Activated CD4-positive, CD25-positive, alpha-beta regulatory T cell treated with anti-CD3 and anti-CD28 coated beads, Interleukin-2, amount 50 U/mL, for 16 hours (primary cell): ENCODE results near the gene KIAA0513.

Source experiments
- DNase-seq: peaks from one replicate; pipeline ENCODE4 v3.0.0-alpha.2; 2020; ENCODE audit warnings: low read depth, low spot score

KIAA0513 gene

DNA sequence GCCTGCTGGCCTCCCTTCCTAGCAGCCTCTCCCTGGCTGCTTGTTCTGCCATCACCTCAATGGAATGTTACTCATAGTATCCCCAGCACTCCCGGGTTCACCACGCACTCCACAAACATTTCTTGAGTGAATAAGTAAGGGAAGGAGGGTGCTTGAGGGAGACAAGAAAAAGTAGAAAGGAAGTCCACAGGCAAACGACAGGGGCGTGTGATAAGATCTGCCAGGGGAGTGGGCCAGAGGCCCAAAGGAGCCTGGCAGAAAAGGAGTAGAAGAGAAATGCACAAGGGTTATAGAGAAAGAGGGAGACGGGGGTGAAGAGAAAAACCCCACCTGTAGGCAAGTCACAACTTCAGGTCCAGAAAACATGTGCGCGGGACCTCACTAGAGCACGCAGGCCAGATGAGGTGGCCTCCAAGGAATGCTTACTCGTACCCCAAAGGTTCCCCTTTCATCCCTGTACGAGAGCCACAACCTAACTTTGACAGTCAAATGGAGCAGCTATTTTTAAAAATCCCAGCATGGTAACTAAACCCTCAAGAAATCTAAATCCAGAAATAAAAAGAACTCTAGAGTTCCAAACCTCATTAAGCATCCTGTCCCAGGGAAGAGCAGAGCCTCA lies 22.9 kb upstream of the KIAA0513 start:
- DNase-seq = no peak

DNA sequence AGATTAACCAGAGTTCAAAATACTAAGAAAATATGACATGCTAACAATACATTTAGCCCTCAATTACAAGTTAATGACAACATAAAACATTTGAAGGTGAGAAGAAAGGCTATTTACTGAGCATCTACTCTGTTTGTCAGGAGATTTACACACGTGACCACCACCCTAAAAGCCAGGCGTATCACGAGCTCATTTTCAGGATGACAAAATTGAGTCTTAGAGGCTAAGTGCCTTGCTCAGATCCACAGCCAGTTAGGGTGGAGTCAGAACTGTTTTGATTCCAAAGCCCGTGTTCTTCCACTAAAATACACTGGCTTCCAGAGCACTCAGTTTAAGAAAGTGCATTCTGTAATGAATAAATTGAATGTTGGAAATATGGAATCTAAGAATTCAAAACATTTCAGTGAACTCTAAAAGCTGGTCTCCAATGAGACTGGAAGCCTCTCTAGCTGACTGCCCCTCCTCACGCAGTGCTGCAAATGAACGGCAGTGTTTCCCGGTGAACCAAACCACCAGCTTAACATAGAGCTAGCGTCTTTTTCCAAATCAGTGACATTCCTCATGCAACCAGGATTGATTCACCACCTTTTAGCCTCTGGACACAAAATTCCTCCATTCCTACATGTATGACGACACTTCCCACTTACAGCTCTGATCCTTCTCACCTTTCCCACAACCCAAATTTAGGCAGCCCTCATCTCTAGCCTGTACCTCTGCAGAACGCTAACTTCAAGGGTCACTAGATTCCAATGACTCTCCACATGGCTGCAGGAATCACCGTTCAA lies 22.1 kb upstream of the KIAA0513 start:
- no peak for DNase-seq

DNA sequence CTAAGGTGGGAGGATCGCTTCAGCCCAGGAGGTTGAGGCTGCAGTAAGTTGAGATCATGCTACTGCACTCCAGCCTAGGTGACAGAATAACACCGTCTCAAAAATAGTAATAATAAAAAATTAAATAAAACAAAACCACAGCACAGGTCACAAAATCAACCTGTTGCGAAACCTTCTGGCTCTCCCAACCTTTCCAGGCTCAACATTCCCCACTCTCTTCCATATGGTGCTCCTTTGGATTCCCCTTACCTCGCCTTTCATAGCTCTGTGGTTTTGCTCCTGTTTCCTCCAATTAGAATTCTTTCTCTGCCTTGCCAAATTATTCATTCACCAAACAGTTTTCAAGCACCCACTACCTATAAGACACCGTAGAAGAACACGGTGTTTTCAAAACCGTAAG lies 21.0 kb upstream of the KIAA0513 start:
- DNase-seq = no peak

DNA sequence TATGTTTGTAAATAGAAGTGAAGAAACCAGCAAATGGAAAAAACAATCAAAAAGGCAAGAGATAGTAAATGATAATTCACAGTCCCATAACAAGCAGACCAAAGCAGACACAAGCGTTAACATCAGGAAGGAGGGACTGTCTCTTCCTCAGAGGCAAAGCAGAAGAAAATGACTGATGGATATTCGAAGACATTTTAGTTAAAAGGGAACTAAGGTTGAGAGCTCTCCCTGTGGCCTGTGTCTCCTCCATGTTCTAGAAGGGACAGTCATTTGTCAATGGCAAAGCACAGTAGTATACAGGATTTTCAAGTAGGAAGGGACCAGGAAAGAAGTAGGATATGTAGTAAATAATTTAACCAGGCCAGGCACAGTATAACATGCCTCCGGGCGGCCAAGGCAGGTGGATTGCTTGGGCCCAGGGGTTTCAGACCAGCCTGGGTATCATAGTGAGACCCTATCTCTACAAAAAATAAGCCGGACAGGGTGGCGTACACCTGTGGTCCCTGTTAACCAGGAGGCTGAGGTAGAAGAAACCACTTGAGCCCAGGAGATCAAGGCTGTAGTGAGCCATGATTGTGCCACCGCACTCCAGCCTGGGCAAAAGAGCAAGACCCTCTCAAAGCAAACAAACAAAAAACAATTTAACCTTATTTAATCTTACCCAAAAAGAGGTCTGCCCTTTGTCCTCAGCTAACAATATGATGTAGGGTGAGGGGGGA lies 19.9 kb upstream of the KIAA0513 start:
- no peak for DNase-seq

DNA sequence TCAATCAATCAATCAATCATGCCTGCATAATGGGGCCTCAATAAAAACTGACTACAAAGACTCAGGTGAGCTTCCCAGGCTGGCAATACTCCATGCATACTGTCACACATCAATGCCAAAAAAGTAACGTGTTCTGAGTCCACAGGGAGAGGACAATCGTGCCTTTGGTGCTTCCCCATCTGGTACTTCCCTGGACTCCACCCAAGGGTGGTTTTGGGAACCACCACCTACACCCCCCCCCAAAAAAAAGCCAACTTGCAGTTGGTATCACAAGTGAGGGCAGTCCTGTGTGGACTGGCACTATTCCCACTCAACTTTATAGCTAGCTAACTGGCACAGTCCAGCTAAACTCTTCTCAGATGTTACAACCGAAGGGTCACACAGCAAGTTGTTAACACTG lies 19.3 kb upstream of the KIAA0513 start:
- no peak for DNase-seq

DNA sequence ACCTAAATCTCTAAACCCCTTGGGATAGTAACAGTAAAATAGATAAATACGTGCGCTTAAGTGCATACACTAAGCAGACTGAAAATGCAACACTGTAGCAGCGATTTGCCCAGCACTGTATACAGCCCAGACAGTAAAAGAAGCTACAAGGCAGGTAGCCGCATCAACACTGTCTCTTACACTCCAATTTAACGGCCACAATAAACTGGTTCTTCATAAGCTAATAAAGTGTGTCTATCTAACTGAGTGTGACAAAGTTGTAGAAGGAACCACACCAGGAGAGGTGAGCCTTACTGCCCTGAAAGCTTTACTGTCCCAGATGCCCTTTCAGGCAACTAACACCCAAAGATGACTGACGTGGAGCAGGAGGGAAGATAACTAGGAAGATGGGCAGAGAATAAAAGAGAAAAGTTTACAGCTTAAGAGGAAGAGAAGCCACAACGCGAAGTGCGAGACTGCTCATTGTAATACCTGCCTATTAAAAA lies 17.1 kb upstream of the KIAA0513 start:
- DNase-seq = no peak

DNA sequence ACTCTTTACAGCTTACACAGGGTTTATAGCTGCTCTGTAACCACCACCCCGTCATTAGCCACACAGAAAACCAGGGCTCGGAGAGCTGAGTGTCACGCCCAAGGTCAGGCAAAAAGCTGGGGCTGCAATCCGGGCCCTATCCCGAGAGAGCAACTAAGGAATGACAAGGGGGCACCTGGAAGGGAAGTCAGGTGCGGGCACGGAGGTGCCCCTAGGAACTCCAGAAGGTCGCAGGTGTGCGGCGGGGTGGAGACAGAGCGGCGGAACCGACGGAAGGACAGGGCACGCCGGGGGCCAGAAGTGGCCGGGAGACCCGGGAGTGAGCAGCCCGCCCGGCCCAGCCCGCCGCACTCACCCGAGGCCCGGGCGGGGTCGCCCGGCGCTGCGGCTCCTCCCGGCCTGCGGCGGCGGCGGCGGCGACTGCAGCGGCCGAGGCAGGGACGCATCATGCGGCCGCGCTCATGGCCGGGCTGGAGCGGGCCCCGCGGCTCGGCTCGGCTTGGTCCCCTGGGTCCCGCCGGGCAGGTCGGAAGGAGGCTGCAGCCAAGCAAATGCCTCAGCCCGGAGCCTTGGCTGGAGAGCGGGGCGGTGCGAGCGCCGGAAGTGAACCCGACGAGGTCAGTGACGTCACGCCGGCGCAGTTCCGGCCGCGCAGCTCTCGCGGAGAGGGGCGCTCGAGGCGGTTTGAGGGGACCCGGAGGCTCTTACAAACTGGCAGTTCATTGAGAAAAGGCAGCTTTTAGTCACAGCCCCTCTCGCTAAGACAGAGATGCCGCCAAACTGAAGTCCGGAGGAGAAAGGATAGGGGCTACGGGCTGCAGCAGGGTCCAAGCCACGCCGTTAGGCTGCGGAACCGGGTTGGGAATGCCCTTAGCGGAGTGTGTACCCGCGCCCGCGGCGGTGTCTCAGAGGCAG lies 16.4 kb upstream of the KIAA0513 start, which contains the start of gene ZDHHC7:
TSS of gene ZDHHC7 (minus strand) at position 605 of the 915 bp plus-strand sequence. CDS start 20,917 bp downstream, outside the sequence.
- DNase-seq = peak; percentile 70

DNA sequence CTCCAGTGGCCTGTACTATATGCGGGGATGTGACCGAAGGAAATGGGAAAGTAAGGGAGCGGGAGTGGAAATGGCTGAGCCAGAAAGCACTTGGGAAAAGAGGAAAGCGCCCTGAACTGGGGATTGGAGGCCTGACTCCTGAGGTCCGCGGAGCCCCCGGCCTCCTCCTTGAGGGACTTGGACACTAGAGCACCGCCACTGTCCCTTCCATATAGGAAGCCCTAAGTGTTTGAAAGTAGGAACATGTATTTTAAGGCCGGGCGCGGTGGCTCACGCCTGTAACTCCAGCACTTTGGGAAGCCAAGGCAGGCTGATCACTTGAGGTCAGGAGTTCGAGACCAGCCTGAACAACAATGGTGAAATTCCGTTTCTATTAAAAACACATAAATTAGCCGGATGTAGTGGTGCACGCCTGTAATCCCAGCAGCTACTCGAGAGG lies 15.7 kb upstream of the KIAA0513 start:
- no peak for DNase-seq

DNA sequence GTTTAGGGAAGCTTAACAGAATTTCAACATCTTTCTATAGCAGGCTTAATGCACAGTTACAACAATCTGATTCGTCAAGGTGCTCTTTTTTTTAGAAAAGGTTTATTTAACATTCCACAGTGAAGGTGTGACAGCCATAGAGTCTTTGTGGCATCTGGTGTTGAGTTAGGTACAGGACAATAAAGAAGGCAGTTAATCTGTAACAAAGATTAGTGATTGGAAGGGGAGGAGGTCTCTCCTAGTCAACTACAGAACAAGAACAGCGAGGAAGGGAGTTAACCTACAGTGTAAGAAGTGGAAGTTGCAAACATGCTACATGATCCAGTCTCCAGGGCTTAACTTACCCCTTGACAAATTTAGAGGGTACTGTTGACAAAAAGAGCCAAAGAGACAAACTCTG lies 13.3 kb upstream of the KIAA0513 start:
- DNase-seq = no peak

DNA sequence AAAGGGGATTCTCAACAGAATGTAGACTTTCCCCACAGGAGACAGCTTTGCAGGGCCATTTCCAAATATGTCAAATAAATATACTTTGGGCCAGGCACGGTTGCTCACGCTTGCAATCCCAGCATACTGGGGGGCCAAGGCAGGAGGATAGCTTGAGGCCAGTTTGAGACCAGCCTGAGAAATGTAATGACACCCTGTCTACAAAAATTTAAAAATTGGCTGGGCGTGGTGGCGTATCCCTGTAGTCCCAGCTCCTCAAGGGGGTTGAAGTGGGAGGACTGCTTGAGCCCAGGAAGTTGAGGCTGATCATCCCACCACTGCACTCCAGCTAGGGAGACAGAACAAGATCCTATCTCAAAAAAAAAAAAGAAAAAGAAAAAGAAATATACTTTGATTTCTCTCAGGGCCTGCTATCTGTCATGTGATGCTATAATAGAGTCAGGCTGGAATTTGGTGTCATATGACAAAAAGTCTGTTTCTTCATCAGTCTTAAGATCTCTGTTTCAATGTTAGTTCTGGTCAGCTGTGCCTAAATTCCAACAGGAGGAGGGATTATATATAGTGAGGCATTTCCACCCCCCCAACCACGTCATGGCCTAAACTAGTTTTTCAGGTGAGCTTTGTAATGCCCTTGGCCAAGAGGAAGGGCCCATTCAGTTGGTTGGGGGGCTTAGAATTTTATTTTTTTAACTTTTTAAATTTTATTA lies 12.0 kb upstream of the KIAA0513 start:
- DNase-seq = no peak

DNA sequence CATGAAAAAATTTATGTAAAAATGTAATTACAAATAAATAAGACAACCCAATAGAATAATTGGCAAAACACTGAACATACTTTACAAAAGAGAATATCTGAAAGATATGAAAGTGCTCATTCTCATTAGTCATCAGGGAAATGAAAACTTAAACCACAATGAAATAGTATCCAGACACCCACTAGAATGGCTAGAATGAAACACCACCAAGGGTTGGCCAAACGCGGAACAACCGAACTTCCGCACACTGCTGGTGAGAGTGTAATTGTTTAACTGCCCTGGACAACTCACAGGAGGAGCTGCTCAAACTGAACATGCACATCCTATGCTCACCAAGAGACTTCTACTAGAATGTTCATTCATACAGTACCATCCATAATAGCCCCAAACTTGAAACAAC lies 10.4 kb upstream of the KIAA0513 start:
- no peak for DNase-seq

DNA sequence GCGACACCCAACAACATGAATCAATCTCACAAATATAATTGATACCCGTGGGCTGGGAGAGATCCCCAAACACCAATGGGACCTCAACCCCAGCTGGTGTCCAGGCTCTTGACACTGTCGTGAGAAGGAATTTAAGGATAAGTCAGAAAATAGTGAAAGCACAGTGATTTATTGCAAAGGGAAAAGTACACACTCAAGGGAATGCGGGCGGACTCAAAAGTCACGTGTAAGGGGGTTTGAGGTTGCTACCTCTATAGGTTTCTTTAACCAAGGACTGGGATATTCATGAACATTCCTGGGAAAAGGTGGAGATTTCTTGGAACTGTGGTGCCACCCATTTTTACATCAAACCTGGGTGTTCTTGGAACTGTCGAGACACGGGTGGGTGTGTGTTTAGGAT lies 10.0 kb upstream of the KIAA0513 start:
- no peak for DNase-seq

DNA sequence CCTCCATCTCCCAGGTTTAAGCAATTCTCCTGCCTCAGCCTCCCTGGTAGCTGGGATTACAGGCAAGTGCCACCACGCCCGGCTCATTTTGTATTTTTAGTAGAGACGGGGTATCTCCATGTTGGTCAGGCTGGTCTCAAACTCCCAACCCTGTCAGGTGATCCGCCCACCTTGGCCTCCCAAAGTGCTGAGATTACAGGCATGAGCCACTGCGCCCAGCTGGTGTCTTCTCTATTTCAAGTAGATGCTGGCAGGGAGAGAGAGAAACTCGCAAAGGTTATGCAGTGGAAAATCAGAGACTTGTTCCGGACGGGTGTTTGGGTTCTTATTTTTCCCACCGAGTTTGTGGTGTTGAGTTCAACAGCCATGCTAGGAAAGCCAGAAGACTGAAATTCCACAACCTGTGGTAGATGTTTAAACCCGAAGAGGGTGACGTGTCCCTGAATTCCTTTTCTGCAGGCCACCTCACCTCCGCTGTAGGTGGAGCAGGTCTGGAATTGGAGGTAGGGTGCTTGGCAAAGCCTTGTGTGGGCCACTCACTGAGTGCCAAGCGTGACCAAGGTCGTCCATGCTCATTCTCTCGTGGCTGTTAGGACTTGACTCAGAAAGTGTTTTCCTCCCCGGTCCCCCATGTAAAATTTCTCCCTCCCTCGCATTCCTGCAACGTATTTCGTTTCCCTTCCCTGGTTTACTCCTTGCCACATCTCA lies 8.9 kb upstream of the KIAA0513 start:
- DNase-seq = no peak

DNA sequence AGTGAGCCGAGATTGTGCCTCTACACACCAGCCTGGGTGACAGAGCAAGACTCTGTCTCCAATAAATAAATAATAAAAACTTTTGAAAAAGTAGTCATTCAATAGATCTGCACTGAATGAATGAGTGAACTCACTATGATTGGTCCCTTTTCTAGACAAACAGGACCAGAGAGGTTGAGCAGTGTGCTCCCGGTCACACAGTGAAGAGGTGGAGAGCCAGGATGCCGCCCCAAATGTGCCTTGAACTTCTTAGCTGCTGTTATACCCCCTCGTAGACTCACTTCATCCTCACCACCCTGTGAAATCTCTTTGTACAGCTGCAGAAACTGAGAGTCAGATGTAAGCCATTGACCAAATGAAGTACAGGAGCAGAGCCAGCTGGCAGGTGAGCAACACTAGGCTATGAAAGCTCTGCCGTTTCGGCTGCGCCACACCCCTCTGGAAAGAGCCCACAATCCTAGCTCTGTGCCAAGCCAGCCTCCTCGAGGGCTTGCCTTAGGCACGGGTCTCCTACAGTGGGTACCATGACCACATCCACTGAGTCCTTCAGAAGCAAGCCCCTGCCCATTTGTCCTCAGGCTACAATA lies 7.8 kb upstream of the KIAA0513 start:
- no peak for DNase-seq

DNA sequence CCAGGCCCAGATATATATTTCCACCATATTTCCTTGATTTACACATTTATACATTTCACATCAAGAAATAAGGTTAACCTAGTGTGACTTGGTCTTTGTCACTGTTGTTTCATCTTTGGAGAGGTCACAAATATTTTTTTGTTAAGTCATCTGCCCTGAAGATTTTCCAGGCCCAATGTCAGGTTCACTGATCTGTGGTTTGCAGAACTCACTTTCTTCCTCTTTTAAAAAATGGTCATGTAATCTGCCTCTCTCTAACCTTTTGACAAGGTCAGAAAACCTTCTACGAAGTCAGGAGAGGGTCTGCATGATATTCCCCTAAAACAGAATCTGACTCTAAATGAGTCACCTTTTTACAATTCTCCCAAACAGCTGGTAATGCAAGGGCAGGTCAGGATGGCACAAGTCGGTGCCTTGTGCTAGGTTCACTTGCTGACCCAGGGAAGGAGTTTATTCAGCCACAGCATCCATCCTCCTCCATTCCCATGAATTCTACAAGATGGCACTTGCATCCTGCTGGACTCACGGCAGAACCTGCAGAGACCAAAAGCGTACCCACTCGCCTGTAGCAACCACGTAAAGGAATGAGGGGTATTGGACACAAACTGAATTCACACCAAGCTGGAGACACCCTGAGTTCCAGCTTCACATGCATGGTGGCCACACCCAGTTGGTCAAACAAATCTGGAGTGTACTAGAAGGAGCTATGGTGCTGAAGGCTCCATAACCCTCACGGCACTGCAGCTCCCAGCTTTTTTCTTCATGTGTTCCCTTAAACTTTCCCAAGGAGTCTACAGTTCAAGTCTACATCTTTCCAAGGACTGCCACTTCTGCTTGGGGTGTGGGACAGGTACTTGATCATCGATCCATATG lies 1.6 kb upstream of the KIAA0513 start:
- no peak for DNase-seq

DNA sequence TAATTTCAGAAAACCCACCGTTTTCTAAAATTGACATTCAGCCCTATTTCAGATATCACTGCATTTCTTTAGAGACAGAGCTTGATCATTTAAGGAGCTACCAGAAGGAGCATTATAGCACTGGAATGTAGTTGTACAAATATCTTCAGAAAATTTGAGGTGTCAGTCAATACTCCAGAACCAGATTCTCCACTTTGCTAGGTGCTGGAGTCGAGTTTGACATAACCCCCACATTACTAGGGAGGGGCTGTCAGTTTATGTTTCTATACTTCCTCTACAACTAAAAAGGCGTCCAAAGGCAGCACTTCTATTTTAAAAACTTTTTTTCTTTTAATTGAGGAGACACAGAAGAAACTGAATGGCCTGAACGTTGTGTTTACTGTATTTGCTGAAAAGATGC lies 892 bp upstream of the KIAA0513 start:
- no peak for DNase-seq

DNA sequence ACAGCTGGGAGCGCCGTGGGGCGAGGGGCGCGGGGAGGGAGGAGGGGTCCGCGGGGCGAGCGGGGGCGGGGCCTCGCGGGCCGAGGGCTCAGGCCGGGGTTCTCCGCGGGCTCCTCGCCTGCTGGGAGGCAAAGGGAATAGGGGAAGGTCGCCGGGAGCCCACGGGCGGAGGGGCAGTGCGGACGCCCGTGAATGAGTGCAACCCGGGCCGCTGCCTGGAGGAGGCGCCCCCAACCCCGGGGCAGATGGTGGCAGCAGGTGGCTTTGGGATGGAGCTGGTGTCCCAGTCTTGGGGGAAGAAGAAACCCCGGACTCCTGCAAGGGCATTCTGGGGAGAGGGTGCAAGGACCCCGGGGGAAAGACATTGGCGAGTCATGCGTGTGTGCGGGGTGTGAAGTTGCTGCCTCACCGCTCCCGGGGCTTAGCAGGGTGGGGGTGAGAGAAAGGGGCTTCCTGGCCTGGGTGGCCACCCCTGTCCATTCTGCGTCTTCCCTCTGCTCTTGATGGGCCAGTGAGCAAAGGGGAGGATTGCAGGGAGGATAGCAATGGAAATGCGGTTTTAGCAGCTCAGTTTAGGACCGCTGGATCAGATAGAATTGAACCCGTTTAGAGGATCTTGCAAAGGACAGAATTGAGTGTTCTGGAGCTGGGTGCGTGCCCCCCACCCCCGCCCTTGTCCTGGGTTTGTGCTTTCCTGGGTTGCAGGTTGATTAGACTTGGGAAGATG lies 526 bp downstream of the KIAA0513 start:
- no peak for DNase-seq
